IMR-90 (cell line): ENCODE data around the gene HAUS7. TPM values are rescaled to one million over a fixed set of nuclear protein-coding genes. Genes with fewer than 3 reads are reported as not detected.

ENCODE experiments used
- ATAC-seq: fragments of 200-7000 bp; cut with Tn5 transposase; 2 replicates; pipeline ENCODE4 v1.9.1; 2020; ENCODE audit warnings: low read depth, mild to moderate bottlenecking, moderate library complexity
- BruUV-seq: library from RNA; stranded (reverse); fragments of 400-500 nt; replicated peaks from 2 replicates; lab custom pipeline; 2021; lab: Mats Ljungman, UMichigan
- CTCF ChIA-PET: fragments of 300-600 bp; formaldehyde crosslinking; extraction: SDS; loops from one replicate; lab custom pipeline; 2021; ENCODE audit warnings: antibody characterized with exemption; lab: Yijun Ruan, JAX
- POLR2A ChIA-PET: fragments of 300-600 bp; sonication (Branson Sonifier 250); formaldehyde crosslinking; loops from one replicate; lab custom pipeline; 2022; ENCODE audit warnings: antibody characterized with exemption; ENCODE audit not compliant: unreplicated experiment; lab: Charles Lee
- DNase-seq: peaks from one replicate; pipeline ENCODE4 v3.0.0; 2013
- H2AFZ ChIP-seq: replicated peaks from 2 replicates; pipeline ENCODE3; 2013; ENCODE audit warnings: low read length, mild to moderate bottlenecking; ENCODE audit not compliant: poor library complexity
- H2AK5ac ChIP-seq: 2 replicates; pipeline ENCODE4 v1.6.1; 2013; ENCODE audit warnings: low read depth, low read length, inconsistent platforms
- H2AK9ac ChIP-seq: replicated peaks from 2 replicates; pipeline ENCODE3; 2013; ENCODE audit warnings: mild to moderate bottlenecking, low read depth, low read length, moderate library complexity; ENCODE audit not compliant: poor library complexity
- H2BK120ac ChIP-seq: 2 replicates; pipeline ENCODE4 v1.6.1; 2013; ENCODE audit warnings: low read depth, low read length, inconsistent platforms
- H2BK15ac ChIP-seq: 3 replicates; pipeline ENCODE4 v1.6.1; 2013; ENCODE audit warnings: low read depth, low read length, inconsistent platforms
- H2BK20ac ChIP-seq: 2 replicates; pipeline ENCODE4 v1.6.1; 2013; ENCODE audit warnings: low read depth, mild to moderate bottlenecking, inconsistent platforms, low read length, moderate library complexity
- H2BK5ac ChIP-seq: 2 replicates; pipeline ENCODE4 v1.6.1; 2013; ENCODE audit warnings: mild to moderate bottlenecking, low read depth, low read length, inconsistent platforms; ENCODE audit not compliant: poor library complexity, severe bottlenecking
- H3K14ac ChIP-seq: replicated peaks from 2 replicates; pipeline ENCODE4 v1.6.1; 2013; ENCODE audit warnings: low read depth, low read length, inconsistent platforms
- H3K18ac ChIP-seq: 2 replicates; pipeline ENCODE4 v1.6.1; 2013; ENCODE audit warnings: low read depth, low read length, control low read depth
- H3K23ac ChIP-seq: 2 replicates; pipeline ENCODE4 v1.6.1; 2013; ENCODE audit warnings: low read depth, low read length, inconsistent platforms
- H3K27ac ChIP-seq: 2 replicates; pipeline ENCODE4 v1.5.1; 2013; ENCODE audit warnings: mild to moderate bottlenecking, control low read depth, low read length; ENCODE audit not compliant: insufficient read depth
- H3K27me3 ChIP-seq: 2 replicates; pipeline ENCODE4 v1.6.1; 2013; ENCODE audit warnings: low read length; ENCODE audit not compliant: control insufficient read depth, insufficient read depth
- H3K36me3 ChIP-seq: 2 replicates; pipeline ENCODE4 v1.6.1; 2013; ENCODE audit warnings: low read length, mixed read lengths; ENCODE audit not compliant: control insufficient read depth, insufficient read depth
- H3K4ac ChIP-seq: 2 replicates; pipeline ENCODE4 v1.6.1; 2013; ENCODE audit warnings: low read depth, low read length, inconsistent platforms
- H3K4me1 ChIP-seq: 2 replicates; pipeline ENCODE4 v1.6.1; 2013; ENCODE audit warnings: low read length, mixed read lengths; ENCODE audit not compliant: control insufficient read depth, insufficient read depth
- H3K4me2 ChIP-seq: 2 replicates; pipeline ENCODE4 v1.6.1; 2013; ENCODE audit warnings: low read depth, mild to moderate bottlenecking, control low read depth, low read length, moderate library complexity
- H3K4me3 ChIP-seq: 2 replicates; pipeline ENCODE4 v1.5.1; 2013; ENCODE audit warnings: low read depth, mild to moderate bottlenecking, control low read depth, low read length, moderate library complexity; ENCODE audit not compliant: insufficient read depth
- H3K56ac ChIP-seq: 2 replicates; pipeline ENCODE4 v1.6.1; 2013; ENCODE audit warnings: low read length, inconsistent platforms; ENCODE audit not compliant: insufficient read depth; ENCODE audit errors: extremely low read depth
- H3K79me1 ChIP-seq, 2 experiments: 2 replicates each; pipeline ENCODE4 v1.6.1; 2013; ENCODE audit warnings: low read length in 2 of 2, inconsistent platforms in 1 of 2, low read depth in 1 of 2
- H3K9ac ChIP-seq: 2 replicates; pipeline ENCODE4 v1.6.1; 2013; ENCODE audit warnings: low read depth, low read length, control low read depth
- H3K9me1 ChIP-seq: 2 replicates; pipeline ENCODE4 v1.6.1; 2013; ENCODE audit warnings: low read length, inconsistent platforms; ENCODE audit not compliant: insufficient read depth
- H3K9me3 ChIP-seq: 2 replicates; pipeline ENCODE4 v1.6.1; 2013; ENCODE audit warnings: low read length; ENCODE audit not compliant: control insufficient read depth, insufficient read depth
- H4K20me1 ChIP-seq: 2 replicates; pipeline ENCODE4 v1.6.1; 2013; ENCODE audit warnings: low read length, inconsistent platforms; ENCODE audit not compliant: insufficient read depth
- H4K5ac ChIP-seq: 2 replicates; pipeline ENCODE4 v1.6.1; 2013; ENCODE audit warnings: mild to moderate bottlenecking, low read depth, low read length, control low read depth
- H4K8ac ChIP-seq, 2 experiments: 2 replicates each; pipeline ENCODE4 v1.6.1; 2013; ENCODE audit warnings: low read depth in 2 of 2, low read length in 2 of 2, control low read depth in 1 of 2, inconsistent platforms in 1 of 2
- H4K91ac ChIP-seq: 2 replicates; pipeline ENCODE4 v1.6.1; 2013; ENCODE audit warnings: low read depth, low read length, inconsistent platforms; ENCODE audit not compliant: insufficient read depth
- BHLHE40 ChIP-seq: fragments of 150-350 bp; IDR thresholded peaks from 2 replicates; pipeline ENCODE4 v1.6.1; 2016; ENCODE audit warnings: mild to moderate bottlenecking, low read depth, low read length
- CHD1 ChIP-seq: IDR thresholded peaks from 2 replicates; pipeline ENCODE4 v1.6.1; 2012; ENCODE audit warnings: low read depth, low read length, improper control_type of control experiment
- CTCF ChIP-seq: conservative IDR thresholded peaks from 2 replicates; pipeline ENCODE4 v1.5.1; 2012; ENCODE audit warnings: mild to moderate bottlenecking, low read depth, low read length, improper control_type of control experiment
- FOS ChIP-seq: fragments of 150-350 bp; IDR thresholded peaks from 2 replicates; pipeline ENCODE4 v1.6.1; 2016; ENCODE audit warnings: low read depth, low read length
- MAFK ChIP-seq: IDR thresholded peaks from 2 replicates; pipeline ENCODE4 v1.6.1; 2012; ENCODE audit warnings: low read depth, low read length, improper control_type of control experiment
- MAZ ChIP-seq: IDR thresholded peaks from 2 replicates; pipeline ENCODE4 v1.6.1; 2012; ENCODE audit warnings: low read depth, mild to moderate bottlenecking, low read length, improper control_type of control experiment, moderate library complexity, borderline replicate concordance
- MXI1 ChIP-seq: IDR thresholded peaks from 2 replicates; pipeline ENCODE4 v1.6.1; 2012; ENCODE audit warnings: low read depth, mild to moderate bottlenecking, low read length, moderate library complexity, borderline replicate concordance
- RAD21 ChIP-seq: IDR thresholded peaks from 2 replicates; pipeline ENCODE4 v1.6.1; 2012; ENCODE audit warnings: low read length, improper control_type of control experiment
- RCOR1 ChIP-seq: IDR thresholded peaks from 2 replicates; pipeline ENCODE4 v1.6.1; 2012; ENCODE audit warnings: mild to moderate bottlenecking, low read length, improper control_type of control experiment; ENCODE audit not compliant: insufficient replicate concordance
- USF2 ChIP-seq: fragments of 150-350 bp; IDR thresholded peaks from 2 replicates; pipeline ENCODE4 v1.6.1; 2017; ENCODE audit warnings: mild to moderate bottlenecking, antibody characterized with exemption, low read length, low read depth
- WGBS, 2 experiments: methylation state at CpG; one replicate each; pipeline versions ENCODE4 v1.1.5 to v1.1.7; 2013; ENCODE audit warnings: missing lambda C conversion rate in 2 of 2; ENCODE audit not compliant: insufficient read length in 1 of 2; ENCODE audit errors: extremely low coverage in 2 of 2; 5-methylcytosine and 5-hydroxymethylcytosine counted together
- dilution Hi-C: fragments of 300-500 bp; cut with HindIII; formaldehyde crosslinking; loops from one replicate; pipeline ENCODE4 v1.14.3; 2018; ENCODE audit warnings: low sequenced_read_pairs; ENCODE audit not compliant: unreplicated experiment
- in situ Hi-C: fragments of 300-500 bp; cut with MboI; formaldehyde crosslinking; loops from 3 replicates; pipeline ENCODE4 v1.14.3; 2019; ENCODE audit warnings: low sequenced_read_pairs, inconsistent platforms, mixed read lengths
- intact Hi-C: fragments of 100-400 bp; cut with micrococcal nuclease; formaldehyde crosslinking; loops from 2 replicates; pipeline ENCODE4 v1.10.0; 2022
- polyA plus RNA-seq, 3 experiments: library from polyadenylated mRNA; depleted of rRNA; stranded (reverse); fragments of >200 nt; gene quantifications; 2 replicates each; pipeline ENCODE4 v1.2.3, GENCODE V29; 2012; ENCODE audit warnings: low replicate concordance in 1 of 3
- total RNA-seq: library from RNA; depleted of rRNA; stranded (reverse); fragments of >200 nt; gene quantifications from 2 replicates; pipeline ENCODE4 v1.2.3, GENCODE V29; 2012
- TF ChIP-seq, protein P1 (sequence below): fragments of 150-350 bp; IDR thresholded peaks from 2 replicates; pipeline ENCODE4 v1.6.1; 2016; ENCODE audit warnings: low read depth, mild to moderate bottlenecking, low read length, moderate library complexity, borderline replicate concordance

HAUS7 gene
- total and polyA plus RNA-seq, 2 of the 4 experiments (the other 2 are of a cell fraction), result 10.8 to 25.9 TPM

- TF ChIP-seq RCOR1, result no peak
These were observed 25.9 kb downstream of the HAUS7 start (continued) for GRCh38 chrX:153444333-153445011.

- dilution Hi-C loops, result no loop called here
- no peaks in the 10 kb centered on the region; the same call in 1 of the 2 replicates for H4K20me1 ChIP-seq
These were observed 26.7 kb downstream of the HAUS7 start for GRCh38 chrX:153443476-153444332.

More at GRCh38 chrX:153443476-153444332, 26.7 kb downstream of the HAUS7 start:
- Histone ChIP-seq H2BK120ac (no peak overlapping the region), H4K5ac (no peak overlapping the region), H4K91ac (no peak overlapping the region), H2AFZ (no peak overlapping the region), H3K4me3 (no peak overlapping the region), H2AK5ac (no peak overlapping the region), H4K8ac (no peak overlapping the region), H3K27ac (no peak overlapping the region), H3K9me3 (peaks cover 6% of the 10 kb centered on the region), H3K14ac (no peak overlapping the region), H3K23ac (no peak overlapping the region), H3K4ac (no peak overlapping the region), H3K79me1 (no peaks in the 10 kb centered on the region), H3K56ac (no peak overlapping the region), H2BK5ac (no peak overlapping the region), H3K18ac (no peak overlapping the region), H3K27me3 (peaks cover 3% of the 10 kb centered on the region), H3K4me1 (no peaks in the 10 kb centered on the region), H3K9ac (no peak overlapping the region), H2BK15ac (no peak overlapping the region), H3K9me1 (no peaks in the 10 kb centered on the region), H2BK20ac (no peak overlapping the region), H2AK9ac (no peak overlapping the region), H3K36me3 (no peaks in the 10 kb centered on the region), H3K4me2 (no peak overlapping the region)
- 78% methylated on average over 13 of the region's 25 CpGs; no CpG with 5 or more reads in 1 of the 2 experiments for WGBS, 2 experiments
- intact Hi-C loops, result no loop called here
- ChIA-PET CTCF (no interaction called here), POLR2A (no interaction called here)
- BruUV-seq, result no TSS peak
- DNase-seq (no peak), ATAC-seq (no peak)
- TF ChIP-seq MXI1 (no peak), CTCF (no peak), FOS (no peak), MAFK (no peak), RAD21 (no peak), CHD1 (no peak), MAZ (no peak), USF2 (no peak), BHLHE40 (no peak)
- TF ChIP-seq, protein P1, sequence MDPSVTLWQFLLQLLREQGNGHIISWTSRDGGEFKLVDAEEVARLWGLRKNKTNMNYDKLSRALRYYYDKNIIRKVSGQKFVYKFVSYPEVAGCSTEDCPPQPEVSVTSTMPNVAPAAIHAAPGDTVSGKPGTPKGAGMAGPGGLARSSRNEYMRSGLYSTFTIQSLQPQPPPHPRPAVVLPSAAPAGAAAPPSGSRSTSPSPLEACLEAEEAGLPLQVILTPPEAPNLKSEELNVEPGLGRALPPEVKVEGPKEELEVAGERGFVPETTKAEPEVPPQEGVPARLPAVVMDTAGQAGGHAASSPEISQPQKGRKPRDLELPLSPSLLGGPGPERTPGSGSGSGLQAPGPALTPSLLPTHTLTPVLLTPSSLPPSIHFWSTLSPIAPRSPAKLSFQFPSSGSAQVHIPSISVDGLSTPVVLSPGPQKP, result no peak
- in situ Hi-C loops, result no loop called here
